LoVo (cell line): ENCODE measurements around the gene FCHO1.

Experiments used
- DNase-seq: peaks from one replicate; pipeline ENCODE4 v3.0.0-alpha.2; 2016; ENCODE audit warnings: low spot score

The FCHO1 gene

DNA sequence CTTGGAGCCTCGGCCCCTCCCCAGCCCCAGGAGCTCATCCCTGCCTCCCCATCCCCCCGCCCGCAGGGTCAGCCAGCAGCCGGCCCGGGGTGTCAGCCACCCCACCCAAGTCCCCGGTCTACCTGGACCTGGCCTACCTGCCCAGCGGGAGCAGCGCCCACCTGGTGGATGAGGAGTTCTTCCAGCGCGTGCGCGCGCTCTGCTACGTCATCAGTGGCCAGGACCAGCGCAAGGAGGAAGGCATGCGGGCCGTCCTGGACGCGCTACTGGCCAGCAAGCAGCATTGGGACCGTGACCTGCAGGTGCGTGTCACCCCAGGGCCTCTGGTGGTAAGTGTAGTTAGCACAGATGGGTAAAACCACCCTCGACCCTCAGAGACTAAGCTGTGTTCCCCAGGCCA is 18.1 kb upstream of the FCHO1 start:
- no peak for DNase-seq

DNA sequence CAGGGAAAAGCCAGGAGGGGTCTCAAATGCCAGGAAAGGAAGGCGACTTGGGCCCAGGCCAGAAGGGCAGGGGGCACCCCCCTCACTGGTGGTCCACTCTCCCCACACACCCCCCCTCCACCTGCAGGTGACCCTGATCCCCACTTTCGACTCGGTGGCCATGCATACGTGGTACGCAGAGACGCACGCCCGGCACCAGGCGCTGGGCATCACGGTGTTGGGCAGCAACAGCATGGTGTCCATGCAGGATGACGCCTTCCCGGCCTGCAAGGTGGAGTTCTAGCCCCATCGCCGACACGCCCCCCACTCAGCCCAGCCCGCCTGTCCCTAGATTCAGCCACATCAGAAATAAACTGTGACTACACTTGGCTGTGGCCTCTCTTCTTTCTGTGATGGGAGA is 17.1 kb upstream of the FCHO1 start:
- DNase-seq: no peak

DNA sequence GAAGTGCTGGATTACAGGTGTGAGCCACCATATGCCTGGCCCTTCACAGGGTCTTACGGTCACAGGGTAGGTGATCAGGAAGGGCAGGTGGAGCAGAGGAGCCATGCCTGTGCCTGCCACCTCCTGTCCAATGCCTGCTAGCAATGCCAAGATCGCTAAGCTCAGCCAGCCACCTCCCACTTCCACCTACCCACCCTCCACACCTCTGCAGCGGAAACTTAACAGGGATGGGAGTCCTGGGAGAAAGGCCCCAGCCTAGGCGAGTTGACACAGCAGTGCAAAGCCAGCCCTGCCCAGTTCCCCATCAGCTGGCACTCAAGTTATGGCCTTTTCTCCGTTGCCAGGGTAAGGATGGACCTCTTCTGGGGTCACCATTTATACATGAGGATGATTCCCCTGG is 15.9 kb upstream of the FCHO1 start:
- DNase-seq: no peak

DNA sequence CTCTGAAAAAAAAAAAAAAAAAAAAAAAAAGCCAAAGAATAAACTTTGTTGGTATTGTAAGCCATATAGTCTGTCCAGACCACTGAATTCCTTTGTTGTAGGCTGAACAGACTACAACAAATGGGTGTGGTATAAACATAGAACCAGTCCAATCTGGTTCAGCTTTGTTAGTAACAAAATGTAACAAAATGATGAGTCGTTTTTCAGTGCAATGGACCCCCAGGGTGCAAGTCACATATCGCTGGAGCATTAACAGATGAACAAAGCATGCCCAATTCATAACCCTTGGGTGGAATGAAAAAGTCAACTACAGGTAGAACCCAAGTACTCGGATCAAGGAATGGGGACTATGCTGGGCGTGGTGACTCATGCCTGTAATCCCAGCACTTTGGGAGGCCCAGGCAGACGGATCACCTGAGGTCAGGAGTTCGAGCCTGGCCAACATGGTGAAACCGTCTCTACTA is 13.6 kb upstream of the FCHO1 start:
- no peak for DNase-seq

DNA sequence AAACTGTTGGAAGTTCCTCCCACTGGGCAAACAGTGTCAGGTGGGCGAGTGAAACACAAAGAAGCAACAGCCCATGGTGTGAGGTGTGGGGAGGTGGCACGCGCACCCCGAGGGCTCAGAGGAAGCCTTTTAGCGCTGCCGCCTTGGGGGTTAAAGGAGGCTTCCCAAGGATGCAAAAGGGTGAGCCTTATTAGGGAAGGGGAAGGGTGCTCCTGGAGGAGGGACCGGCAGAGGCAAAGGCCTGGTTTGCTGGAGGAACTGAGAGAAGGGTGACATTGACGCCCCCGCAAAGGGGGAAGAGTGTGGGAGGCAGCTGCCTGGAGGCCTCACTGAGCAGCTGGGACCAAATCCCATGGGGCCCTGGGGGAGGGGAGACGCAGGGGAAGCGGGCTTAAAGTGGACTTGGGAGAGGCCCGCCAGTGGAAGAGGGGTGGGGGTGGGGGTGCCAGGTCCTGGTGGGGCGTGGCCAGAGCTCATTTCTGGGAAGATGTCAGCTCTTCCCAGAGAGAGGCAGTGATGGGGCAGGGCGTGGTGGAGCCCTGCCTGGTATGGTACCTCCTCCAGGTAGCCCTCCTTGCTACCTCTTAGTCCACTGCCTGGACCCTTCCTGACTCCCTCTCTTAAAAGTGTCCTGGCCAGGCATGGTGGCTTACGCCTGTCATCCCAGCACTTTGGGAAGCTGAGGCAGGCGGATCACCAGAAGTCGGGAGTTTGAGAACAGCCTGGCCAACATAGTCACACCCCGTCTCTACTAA is 12.0 kb upstream of the FCHO1 start:
- DNase-seq: no peak

DNA sequence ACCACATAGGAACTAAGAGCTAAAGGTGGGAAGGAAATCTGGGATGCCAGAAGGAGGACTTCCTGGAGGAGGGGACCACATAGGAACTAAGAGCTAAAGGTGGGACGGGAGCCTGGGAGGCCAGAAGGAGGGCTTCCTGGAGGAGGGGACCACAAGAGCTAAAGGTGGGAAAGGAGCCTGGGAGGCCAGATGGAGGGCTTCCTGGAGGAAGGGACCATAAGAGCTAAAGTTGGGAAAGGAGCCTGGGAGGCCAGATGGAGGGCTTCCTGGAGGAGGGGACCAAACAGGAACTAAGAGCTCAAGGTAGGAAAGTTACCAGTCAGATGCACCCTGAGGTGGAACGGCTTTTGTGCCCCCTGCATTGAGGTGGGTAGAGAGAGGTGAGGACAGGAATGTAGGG is 9.8 kb upstream of the FCHO1 start:
- no peak for DNase-seq

DNA sequence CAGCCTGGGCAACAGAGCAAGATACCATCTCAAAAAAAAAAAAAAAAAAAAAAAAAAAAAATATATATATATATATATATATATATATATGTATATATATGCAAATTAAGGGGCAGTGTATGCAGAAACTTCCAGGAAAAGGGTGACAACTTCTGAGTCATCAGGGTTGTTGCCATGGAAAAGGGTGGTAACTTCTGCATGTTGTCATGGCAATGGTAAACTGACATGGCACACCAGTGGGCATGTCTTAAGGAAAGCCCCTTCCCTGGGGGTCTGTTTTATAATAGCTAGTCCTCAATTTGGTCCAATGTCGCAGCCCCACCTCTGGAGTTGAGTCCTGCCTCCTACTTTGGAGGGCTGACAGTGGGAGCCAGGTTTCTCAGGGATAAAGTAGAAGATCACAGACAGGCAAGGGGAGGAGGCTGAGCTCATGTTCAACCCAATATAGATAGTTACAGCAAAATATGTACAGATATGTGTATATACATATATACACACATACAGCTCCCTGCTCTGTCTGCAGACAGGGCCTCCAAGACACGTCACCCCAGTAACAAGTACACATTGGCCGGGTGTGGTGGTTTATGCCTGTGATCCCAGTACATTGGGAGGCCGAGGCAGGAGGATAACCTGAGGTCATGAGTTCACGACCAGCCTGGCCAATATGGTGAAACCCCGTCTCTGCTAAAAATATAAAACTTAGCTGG is 7.2 kb upstream of the FCHO1 start:
- no peak for DNase-seq

DNA sequence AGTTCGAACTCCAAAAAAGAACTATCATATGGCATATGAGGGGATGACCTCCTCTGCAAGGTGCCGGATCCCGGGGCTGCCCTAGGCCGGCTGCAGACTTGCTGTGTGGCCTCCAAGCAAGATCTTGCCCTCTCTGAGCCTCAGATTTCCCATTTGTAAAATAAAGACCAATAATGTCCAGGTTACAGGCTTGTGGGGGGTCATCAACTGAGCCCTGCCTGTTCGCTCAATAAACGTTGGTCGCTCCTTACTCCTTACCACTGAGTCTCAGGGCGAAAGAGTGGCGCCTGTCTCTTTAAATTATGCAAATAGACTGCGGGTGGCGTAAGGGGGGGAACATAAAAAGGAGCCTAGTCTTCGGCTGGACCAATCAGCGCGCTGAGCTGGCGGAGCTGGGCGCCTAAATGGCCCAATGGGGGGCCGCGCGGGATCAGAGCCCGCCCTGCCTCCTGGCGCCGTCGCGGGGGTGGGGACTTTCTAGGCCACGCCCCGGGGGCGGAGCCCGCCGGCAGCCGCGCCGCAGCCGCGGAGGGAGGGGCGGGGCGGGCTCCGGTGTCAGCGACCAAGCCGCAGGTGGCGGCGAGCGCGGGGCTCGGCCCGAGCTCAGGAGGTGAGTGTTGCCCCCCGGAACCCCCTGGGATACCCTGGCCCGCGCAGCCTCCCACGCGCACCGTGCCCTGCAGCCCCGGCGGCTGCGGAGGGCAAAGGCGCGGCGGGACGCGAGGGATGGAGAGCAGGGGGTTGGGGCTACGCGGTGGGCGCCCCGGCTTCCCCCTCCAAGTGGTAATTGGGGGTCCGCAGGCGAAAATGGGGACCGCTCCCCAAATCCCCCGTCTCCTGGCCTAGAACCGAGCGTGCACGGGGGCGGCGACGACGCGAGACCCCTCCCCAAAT is 3.8 kb upstream of the FCHO1 start:
- peak; percentile 96 for DNase-seq

DNA sequence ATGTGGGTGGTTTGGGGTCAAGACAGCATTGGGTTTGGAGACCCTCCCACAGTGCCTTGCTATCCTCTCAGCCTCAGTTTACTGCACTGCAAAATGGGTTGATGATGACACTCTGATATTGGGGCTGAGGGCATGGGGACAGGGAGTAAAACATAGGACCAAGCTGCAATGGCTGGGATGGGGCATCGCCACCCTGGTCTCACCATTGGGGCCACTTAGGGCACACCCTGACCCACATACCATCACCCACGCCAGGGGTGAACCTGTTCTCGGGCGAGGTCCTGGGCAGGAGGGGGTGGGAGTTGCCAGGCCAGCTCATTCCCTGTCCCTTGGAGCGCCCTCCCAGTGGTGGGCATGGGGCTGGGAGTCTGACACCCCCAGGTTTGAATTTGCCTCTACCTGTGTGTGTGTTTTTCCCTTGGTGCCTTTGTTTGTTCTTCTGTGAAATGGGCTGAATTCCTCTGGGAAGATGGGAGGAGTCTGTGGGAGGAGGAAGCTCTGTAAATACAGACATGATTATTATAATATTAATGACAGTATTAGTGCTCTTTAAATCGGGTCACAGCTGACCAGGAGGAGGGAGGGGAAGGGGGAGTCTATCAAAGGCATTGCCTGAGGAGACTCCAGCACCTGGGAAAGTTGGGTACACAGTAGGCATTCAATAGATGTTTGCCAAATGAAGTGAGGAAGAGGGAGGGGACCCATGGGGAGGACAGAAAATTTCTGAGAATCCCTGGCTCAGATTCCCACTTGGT is 2.2 kb upstream of the FCHO1 start:
- DNase-seq: no peak

DNA sequence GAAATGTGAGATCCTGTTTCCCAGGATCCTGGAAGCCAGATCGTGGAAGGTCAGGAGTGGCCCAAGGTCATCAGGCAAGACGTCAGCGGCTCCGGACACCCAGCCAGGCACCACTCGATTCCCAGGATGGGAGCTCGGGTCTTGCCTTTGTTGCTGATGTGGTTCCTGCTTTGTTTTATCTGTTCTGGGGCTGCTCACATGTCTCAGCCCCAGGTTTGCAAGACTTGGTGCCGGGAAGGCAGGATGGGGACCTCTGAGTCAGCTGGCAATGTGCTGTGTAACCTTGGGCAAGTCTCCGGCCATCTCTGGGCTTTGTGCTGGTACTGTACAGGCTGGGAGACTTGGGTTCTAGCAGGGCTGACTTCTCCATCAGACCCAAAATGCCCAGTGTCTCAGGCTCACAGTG is 1.4 kb upstream of the FCHO1 start:
- DNase-seq: no peak

DNA sequence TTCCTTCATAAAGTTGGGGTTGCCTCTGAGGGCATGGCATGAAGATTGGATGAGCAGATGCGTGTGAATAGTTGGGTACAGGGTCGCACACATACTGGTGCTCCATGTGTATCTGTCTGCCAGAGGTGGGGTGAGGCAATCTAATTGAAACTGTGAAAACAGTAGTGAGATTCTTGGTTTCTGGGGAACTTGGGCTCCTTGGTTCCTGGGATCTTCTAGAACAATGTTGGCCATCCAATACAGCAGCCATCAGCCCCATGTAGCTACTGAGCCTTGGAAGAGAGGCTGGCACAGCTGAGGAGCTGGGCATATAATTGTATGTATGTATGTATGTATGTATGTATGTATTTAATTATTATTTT is 616 bp downstream of the FCHO1 start:
- DNase-seq: no peak

DNA sequence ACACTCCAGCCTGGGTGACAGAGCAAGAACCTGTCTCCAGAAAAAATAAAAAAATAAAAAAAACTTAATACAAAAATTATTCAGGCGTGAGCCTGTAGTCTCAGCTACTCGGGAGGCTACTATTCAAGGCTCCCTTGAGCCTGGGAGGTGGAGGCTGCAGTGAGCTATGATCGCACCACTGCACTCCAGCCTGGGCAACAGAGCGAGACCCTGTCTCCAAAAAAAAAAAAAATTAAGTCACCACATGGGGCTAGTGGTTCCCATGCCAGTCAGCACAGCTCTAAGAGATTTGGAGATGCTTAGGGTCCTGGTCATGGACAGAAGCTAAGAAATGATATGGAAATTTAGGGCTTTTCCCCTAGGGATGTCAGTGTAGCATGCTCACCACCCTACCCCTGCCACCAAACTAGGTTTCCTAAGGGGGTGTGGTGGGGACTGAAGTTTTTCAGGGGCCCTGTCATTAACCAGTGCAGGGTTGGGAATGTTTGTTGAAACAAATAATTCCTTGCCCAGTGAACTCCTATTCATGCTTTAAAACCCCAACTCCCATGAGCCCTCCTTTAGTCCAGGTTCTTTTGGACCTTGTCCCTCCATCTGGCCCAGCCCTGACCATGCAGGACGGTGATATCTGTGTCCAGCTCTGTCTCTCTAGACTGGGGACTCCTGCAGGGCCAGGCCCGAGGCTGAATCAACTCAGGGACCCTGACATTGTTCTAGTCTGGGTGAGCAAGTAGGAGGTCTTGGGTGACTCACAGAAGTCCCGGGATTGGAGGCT is 1.8 kb downstream of the FCHO1 start:
- no peak for DNase-seq

DNA sequence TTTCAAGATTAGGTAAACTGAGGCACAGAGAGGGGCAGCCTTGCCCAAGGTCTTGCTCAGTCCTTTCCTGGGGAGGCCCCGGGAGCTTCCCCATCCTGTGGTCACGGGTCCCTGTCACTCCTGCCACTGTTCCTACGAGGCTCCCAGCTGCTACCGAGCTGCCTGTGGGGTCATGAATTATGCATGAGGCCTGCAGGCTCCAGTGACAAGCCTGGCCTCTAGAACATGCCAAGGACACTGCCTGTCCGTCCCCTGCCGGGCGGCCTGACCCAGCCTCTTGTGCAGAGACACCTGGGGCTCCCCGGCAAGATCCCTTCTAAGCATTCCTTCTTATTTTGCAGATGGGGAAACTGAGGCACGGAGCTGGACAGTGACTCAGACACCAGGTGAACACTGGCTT is 2.7 kb downstream of the FCHO1 start:
- no peak for DNase-seq

DNA sequence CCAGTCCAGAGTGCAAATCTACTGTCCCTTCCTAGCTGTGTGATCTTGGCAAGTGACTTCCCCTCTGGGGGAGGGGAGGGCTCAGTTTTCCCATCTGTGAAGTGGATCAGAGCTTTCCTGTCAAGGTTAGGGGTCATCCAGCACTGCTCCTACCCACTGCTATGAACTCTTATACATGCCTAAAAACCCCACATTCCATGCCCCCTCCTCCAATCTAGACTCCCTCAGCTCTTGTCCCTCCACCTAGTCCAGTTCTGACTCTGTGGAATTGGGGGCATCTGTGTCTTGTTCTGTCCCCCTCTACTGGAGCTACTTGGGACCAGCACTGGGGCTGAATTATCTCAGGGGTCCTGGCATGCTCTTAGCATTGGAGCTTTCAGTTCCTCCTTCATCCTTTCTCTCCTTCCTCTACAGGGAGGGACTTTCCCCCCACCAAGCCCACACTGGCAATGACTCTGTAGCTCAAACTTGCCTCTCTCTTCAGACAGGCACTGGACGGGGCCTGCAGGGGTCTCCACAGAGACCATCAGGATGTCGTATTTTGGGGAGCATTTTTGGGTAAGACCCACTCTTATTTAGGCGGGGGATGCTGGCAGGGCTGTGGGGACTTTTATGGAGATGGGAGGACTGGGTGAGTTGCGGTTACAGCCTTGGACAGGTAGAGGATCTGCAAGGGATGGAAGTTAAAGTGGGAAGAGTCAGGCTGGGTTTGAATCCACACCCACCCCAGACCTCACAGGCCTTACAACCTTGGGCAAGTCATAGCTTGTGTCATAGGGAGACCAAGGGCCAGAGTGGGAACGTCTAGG is 3.6 kb downstream of the FCHO1 start:
- no peak for DNase-seq

DNA sequence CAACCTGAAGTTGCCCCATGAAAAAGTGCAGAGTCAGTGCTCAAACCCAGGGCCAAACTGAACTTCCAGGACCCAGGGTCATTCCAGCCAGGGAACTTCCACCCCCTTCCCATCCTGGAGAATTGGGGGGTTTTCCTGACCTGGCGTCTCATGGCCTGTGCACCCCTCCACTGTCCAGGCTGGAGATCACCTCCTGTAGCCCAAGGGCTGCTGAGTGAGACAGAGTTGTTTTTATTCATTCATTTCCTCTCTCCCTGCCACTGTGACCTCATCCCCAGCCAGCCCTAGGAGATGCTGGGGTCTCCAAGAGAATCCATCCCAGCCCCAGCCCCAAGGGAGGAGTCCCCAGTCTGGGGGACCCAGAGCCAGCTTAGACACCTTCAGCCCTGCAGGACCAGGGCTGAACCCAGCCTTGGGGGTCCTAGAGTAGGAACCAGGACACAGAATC is 4.2 kb downstream of the FCHO1 start:
- DNase-seq: no peak

DNA sequence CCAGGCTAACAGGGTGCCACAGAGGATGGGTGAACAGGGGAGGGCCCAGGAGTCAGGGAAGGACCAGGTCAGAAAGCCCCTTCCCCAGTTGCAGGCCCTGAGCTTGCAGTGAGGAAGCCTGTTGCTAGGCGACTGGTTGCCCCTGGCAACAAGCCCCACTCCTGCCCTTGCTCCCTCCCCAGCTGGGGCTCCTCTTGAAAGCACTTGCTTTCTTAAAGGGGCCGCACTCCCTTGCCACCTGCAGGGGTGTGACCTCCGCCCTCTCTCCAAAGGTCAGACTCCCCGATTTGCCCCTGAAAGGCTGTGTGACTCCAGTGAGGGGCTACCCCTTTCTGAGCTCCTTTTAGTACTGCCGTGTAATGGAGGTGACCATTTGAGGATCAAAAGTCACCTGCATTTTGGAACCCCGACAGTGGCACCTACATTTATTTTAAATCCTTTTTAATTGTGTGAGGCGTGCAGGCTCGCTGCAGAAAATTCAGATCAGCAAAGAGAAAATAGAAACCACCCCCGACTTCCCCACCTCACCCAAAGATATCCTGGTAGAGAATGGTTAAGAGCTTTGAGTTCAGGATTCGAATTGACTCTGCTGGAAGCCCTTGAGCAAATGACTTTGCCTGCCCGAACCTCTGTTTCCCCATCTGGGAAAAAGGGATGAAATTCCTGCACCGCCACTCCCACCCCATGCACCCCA is 4.8 kb downstream of the FCHO1 start:
- no peak for DNase-seq

DNA sequence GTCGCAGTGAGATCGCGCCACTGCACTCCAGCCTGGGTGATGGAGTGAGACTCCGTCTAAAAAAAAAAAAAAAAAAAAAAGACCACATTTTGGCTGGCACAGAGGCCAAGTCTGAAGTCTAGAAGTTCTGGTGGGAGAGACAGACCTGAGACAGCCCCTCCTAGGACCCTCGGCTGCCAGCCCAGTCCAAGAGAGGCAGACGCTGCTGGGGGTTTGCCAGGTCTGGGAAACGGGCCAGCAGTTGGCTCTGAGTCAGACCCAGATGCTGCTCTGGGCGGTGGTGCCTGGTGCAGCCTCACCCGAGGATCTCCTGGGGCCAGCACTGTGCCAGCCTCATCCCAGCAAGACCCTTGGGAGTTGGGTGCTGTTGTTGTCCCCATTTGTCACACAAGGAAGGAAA is 5.8 kb downstream of the FCHO1 start:
- peak; percentile 26 for DNase-seq

DNA sequence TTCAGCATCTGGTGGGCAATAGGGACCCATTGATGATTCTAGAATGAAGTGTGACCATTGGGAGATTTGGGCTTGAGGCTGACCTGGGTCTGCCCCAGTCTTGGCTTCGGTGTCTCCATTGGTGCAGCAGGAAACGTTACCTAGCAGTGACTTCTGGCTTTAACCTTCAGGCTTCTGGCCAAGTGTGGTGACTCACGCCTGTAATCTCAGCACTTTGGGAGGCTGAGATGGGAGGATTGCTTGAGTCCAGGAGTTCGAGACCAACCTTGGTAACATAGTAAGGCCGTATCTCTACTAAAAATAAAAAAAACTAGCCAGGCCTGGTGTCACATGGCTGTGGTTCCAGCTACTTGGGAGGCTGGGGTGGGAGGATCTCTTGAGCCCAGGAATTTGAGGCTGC is 7.2 kb downstream of the FCHO1 start:
- DNase-seq: no peak

DNA sequence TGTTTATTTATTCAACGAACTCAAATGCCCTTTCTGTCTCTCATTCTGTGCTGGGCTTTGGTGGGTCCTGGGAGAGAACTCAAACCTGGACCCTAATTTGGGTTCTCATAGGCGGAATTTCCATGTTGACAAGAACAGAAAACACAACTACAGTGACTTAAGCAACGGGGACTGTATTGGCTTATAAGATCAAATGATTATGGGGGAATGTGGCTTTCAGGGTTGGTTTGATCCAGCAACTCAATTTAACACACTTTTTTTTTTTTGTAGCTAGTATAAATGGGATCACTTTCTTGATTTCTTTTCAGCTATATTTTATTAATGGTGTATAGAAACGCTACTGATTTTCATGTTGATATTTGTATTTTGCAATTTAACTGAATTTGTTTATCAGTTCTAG is 9.9 kb downstream of the FCHO1 start:
- DNase-seq: no peak
